Endodermal cell (in vitro differentiated cells): ENCODE data around the gene WDR43. TPM values are rescaled to one million over a fixed set of nuclear protein-coding genes. Genes with fewer than 3 reads are reported as not detected.

ENCODE experiments used
- DNase-seq: peaks from one replicate; pipeline ENCODE4 v3.0.0-alpha.2; 2017
- H3K27ac ChIP-seq: 2 replicates; pipeline ENCODE4 v1.5.1; 2013; ENCODE audit warnings: mild to moderate bottlenecking, low read depth, low read length, moderate library complexity
- H3K27me3 ChIP-seq: 2 replicates; pipeline ENCODE4 v1.6.1; 2013; ENCODE audit warnings: mild to moderate bottlenecking, low read length, moderate library complexity; ENCODE audit not compliant: insufficient read depth, control insufficient read depth, poor library complexity, severe bottlenecking
- H3K36me3 ChIP-seq: 2 replicates; pipeline ENCODE4 v1.7.0; 2013; ENCODE audit warnings: mild to moderate bottlenecking, low read length, moderate library complexity; ENCODE audit not compliant: control insufficient read depth, insufficient read depth
- H3K4me1 ChIP-seq: one replicate; pipeline ENCODE4 v1.7.0; 2013; ENCODE audit warnings: low read length; ENCODE audit not compliant: control insufficient read depth, insufficient read depth
- H3K4me3 ChIP-seq: 2 replicates; pipeline ENCODE4 v1.5.1; 2013; ENCODE audit warnings: mild to moderate bottlenecking, low read length, moderate library complexity
- H3K9ac ChIP-seq: 2 replicates; pipeline ENCODE4 v1.6.1; 2013; ENCODE audit warnings: mild to moderate bottlenecking, low read length, moderate library complexity; ENCODE audit not compliant: poor library complexity, severe bottlenecking; ENCODE audit errors: extremely low read depth
- H3K9me3 ChIP-seq: 2 replicates; pipeline ENCODE4 v1.6.1; 2013; ENCODE audit warnings: mild to moderate bottlenecking, low read length, moderate library complexity; ENCODE audit not compliant: control insufficient read depth
- H3K27ac Mint-ChIP-seq: 2 replicates; pipeline ENCODE4 v1.8.0; 2020; ENCODE audit warnings: mixed read lengths
- H3K27me3 Mint-ChIP-seq: 2 replicates; pipeline ENCODE4 v1.8.0; 2021; ENCODE audit warnings: mild to moderate bottlenecking, mixed read lengths; ENCODE audit not compliant: insufficient read depth
- H3K36me3 Mint-ChIP-seq: 2 replicates; pipeline ENCODE4 v1.8.0; 2020; ENCODE audit warnings: low read depth, mixed read lengths
- H3K4me1 Mint-ChIP-seq: 2 replicates; pipeline ENCODE4 v1.8.0; 2020; ENCODE audit warnings: mixed read lengths
- H3K4me3 Mint-ChIP-seq: 2 replicates; pipeline ENCODE4 v1.8.0; 2020; ENCODE audit warnings: mild to moderate bottlenecking, moderate library complexity, mixed read lengths
- H3K9me3 Mint-ChIP-seq: 2 replicates; pipeline ENCODE4 v1.8.0; 2020; ENCODE audit warnings: mild to moderate bottlenecking, mixed read lengths
- CTCF ChIP-seq: fragments of 200-600 bp; sonication (generic); conservative IDR thresholded peaks from 2 replicates; pipeline ENCODE4 v1.5.0; 2021; ENCODE audit warnings: antibody characterized with exemption, mild to moderate bottlenecking
- WGBS, 2 experiments: methylation state at CpG; one replicate each; pipeline versions ENCODE4 v1.1.5 to v1.1.7; 2013; ENCODE audit warnings: missing lambda C conversion rate in 2 of 2, mixed read lengths in 1 of 2; ENCODE audit not compliant: insufficient coverage in 1 of 2, insufficient read length in 1 of 2; 5-methylcytosine and 5-hydroxymethylcytosine counted together
- total RNA-seq, 2 donors: library from RNA; stranded (reverse); fragmentation: NEBNext Ultra II Directional in 1 of 2; extraction: Animal tissue kit (Norgen Biotek cat#: 25700) in 1 of 2; gene quantifications; 2 replicates in 1 of 2; 3 replicates in 1 of 2; pipeline ENCODE4 v1.2.1, GENCODE V29; 2021

Gene WDR43
- total RNA-seq, 2 donors from 2014 or later: 64.3 to 77.7 TPM

- no peak overlapping the region for H3K27ac ChIP-seq
- no peak overlapping the region for H3K9ac ChIP-seq
- H3K9me3 ChIP-seq: no peaks in the 10 kb centered on the region
- no peaks in the 10 kb centered on the region for H3K4me1 ChIP-seq
- DNase-seq: no peak
- H3K4me3 Mint-ChIP-seq: no peak overlapping the region
- 92 to 100% methylated on average over 3 to 6 of the region's 6 CpGs for WGBS, 2 experiments
- peaks cover 83% of the 10 kb centered on the region for H3K36me3 ChIP-seq
- peak overlapping the region; percentile 6 for H3K27ac Mint-ChIP-seq
- TF ChIP-seq CTCF: no peak
- no peaks in the 10 kb centered on the region for H3K27me3 ChIP-seq
- no peak overlapping the region for H3K4me3 ChIP-seq
- H3K4me1 Mint-ChIP-seq: peaks cover 6% of the 10 kb centered on the region
- H3K27me3 Mint-ChIP-seq: no peaks in the 10 kb centered on the region
- H3K36me3 Mint-ChIP-seq: peaks cover 85% of the 10 kb centered on the region
- no peaks in the 10 kb centered on the region for H3K9me3 Mint-ChIP-seq
Measured at GRCh38 chr2:28909655-28910353, 15.3 kb downstream of the WDR43 start.

- DNase-seq: no peak
- H3K27me3 Mint-ChIP-seq: no peaks in the 10 kb centered on the region
- WGBS, 2 experiments: 94% methylated on average over 1 of the region's 1 CpG; no CpG with 5 or more reads in 1 of the 2 experiments
- Histone ChIP-seq H3K9ac (no peak overlapping the region), H3K4me1 (peaks cover 4% of the 10 kb centered on the region), H3K9me3 (no peaks in the 10 kb centered on the region), H3K4me3 (no peak overlapping the region), H3K36me3 (peaks cover 79% of the 10 kb centered on the region), H3K27ac (no peak overlapping the region), H3K27me3 (no peaks in the 10 kb centered on the region)
- peaks cover 8% of the 10 kb centered on the region for H3K4me1 Mint-ChIP-seq
- peaks cover 60% of the 10 kb centered on the region for H3K36me3 Mint-ChIP-seq
- no peaks in the 10 kb centered on the region for H3K9me3 Mint-ChIP-seq
- TF ChIP-seq CTCF: no peak
- no peak overlapping the region for H3K27ac Mint-ChIP-seq
- H3K4me3 Mint-ChIP-seq: no peak overlapping the region
Measured at GRCh38 chr2:28915939-28916338, 21.5 kb downstream of the WDR43 start.

- DNase-seq: no peak
- H3K36me3 Mint-ChIP-seq: peaks cover 86% of the 10 kb centered on the region
- Histone ChIP-seq H3K9ac (no peak overlapping the region), H3K27me3 (no peaks in the 10 kb centered on the region), H3K4me1 (no peaks in the 10 kb centered on the region), H3K9me3 (no peaks in the 10 kb centered on the region), H3K4me3 (no peak overlapping the region), H3K36me3 (peaks cover 96% of the 10 kb centered on the region), H3K27ac (no peak overlapping the region)
- no peaks in the 10 kb centered on the region for H3K4me1 Mint-ChIP-seq
- no peaks in the 10 kb centered on the region for H3K27me3 Mint-ChIP-seq
- H3K4me3 Mint-ChIP-seq: no peak overlapping the region
- TF ChIP-seq CTCF: no peak
- no peak overlapping the region for H3K27ac Mint-ChIP-seq
- 94 to 96% methylated on average over 4 of the region's 4 CpGs for WGBS, 2 experiments
- no peaks in the 10 kb centered on the region for H3K9me3 Mint-ChIP-seq
Measured at GRCh38 chr2:28926847-28927246, 32.4 kb downstream of the WDR43 start.
